SK-N-SH treated with all-trans-retinoic acid at 6 μM for 48 hours (cell line): ENCODE measurements around the gene AMN.

ENCODE experiments used
- ATAC-seq: fragments of 200-7000 bp; cut with Tn5 transposase; 3 replicates; pipeline ENCODE4 v1.9.1; 2020; ENCODE audit warnings: mild to moderate bottlenecking, moderate library complexity
- BACH2 ChIP-seq: fragments of 250-450 bp; sonication (Bioruptor Pico); IDR thresholded peaks from 2 replicates; pipeline ENCODE4 v1.9.0; 2021; ENCODE audit warnings: mild to moderate bottlenecking, borderline replicate concordance
- CREB5 ChIP-seq: fragments of 250-450 bp; sonication (Bioruptor Pico); IDR thresholded peaks from 2 replicates; pipeline ENCODE4 v1.5.1; 2020; ENCODE audit warnings: low read depth, mild to moderate bottlenecking, moderate library complexity
- CSDC2 ChIP-seq: fragments of 250-450 bp; sonication (Bioruptor Pico); IDR thresholded peaks from 2 replicates; pipeline ENCODE4 v1.5.0; 2020; ENCODE audit warnings: mild to moderate bottlenecking, moderate library complexity
- ESRRG ChIP-seq: fragments of 250-450 bp; sonication (Bioruptor Pico); IDR thresholded peaks from 2 replicates; pipeline ENCODE4 v1.6.1; 2021; ENCODE audit warnings: mild to moderate bottlenecking
- GLIS3 ChIP-seq: fragments of 250-450 bp; sonication (Bioruptor Pico); IDR thresholded peaks from 2 replicates; pipeline ENCODE4 v1.5.0; 2020; ENCODE audit warnings: mild to moderate bottlenecking, moderate library complexity
- ISL1 ChIP-seq: fragments of 250-450 bp; sonication (Bioruptor Pico); IDR thresholded peaks from 2 replicates; pipeline ENCODE4 v2.1.2; 2022; ENCODE audit warnings: mild to moderate bottlenecking, moderate library complexity
- OSR1 ChIP-seq: fragments of 250-450 bp; sonication (Bioruptor Pico); IDR thresholded peaks from 2 replicates; pipeline ENCODE4 v1.8.0; 2022; ENCODE audit warnings: moderate library complexity, mild to moderate bottlenecking, inconsistent platforms
- PPARA ChIP-seq: fragments of 250-450 bp; sonication (Bioruptor Pico); IDR thresholded peaks from 2 replicates; pipeline ENCODE4 v1.5.0; 2020; ENCODE audit warnings: mild to moderate bottlenecking, borderline replicate concordance
- RARB ChIP-seq: fragments of 250-450 bp; sonication (Bioruptor Pico); IDR thresholded peaks from 2 replicates; pipeline ENCODE4 v1.8.0; 2021; ENCODE audit warnings: mild to moderate bottlenecking, moderate library complexity
- TCF4 ChIP-seq: fragments of 250-450 bp; sonication (Bioruptor Pico); IDR thresholded peaks from 2 replicates; pipeline ENCODE4 v1.8.0; 2021; ENCODE audit warnings: mild to moderate bottlenecking, moderate library complexity, borderline replicate concordance
- TOX ChIP-seq: fragments of 250-450 bp; sonication (Bioruptor Pico); IDR thresholded peaks from 2 replicates; pipeline ENCODE4 v1.8.0; 2021; ENCODE audit warnings: mild to moderate bottlenecking, moderate library complexity, borderline replicate concordance
- ZC3H10 ChIP-seq: fragments of 250-450 bp; sonication (Bioruptor Pico); IDR thresholded peaks from 2 replicates; pipeline ENCODE4 v1.5.1; 2021; ENCODE audit warnings: mild to moderate bottlenecking, moderate library complexity
- ZFP3 ChIP-seq: fragments of 250-450 bp; sonication (Bioruptor Pico); IDR thresholded peaks from 2 replicates; pipeline ENCODE4 v1.5.0; 2020; ENCODE audit warnings: mild to moderate bottlenecking, moderate library complexity
- ZFP30 ChIP-seq: fragments of 450-650 bp; formaldehyde crosslinking; IDR thresholded peaks from 2 replicates; pipeline ENCODE4 v1.5.0; 2022; ENCODE audit warnings: mild to moderate bottlenecking, moderate library complexity
- ZNF565 ChIP-seq: fragments of 450-650 bp; formaldehyde crosslinking; conservative IDR thresholded peaks from 2 replicates; pipeline ENCODE4 v1.5.0; 2020; ENCODE audit warnings: low read depth, mild to moderate bottlenecking, moderate library complexity
- ZNF70 ChIP-seq: fragments of 450-650 bp; formaldehyde crosslinking; IDR thresholded peaks from 2 replicates; pipeline ENCODE4 v1.5.0; 2020; ENCODE audit warnings: mild to moderate bottlenecking, moderate library complexity
- ZNF8 ChIP-seq: fragments of 450-650 bp; formaldehyde crosslinking; IDR thresholded peaks from 2 replicates; pipeline ENCODE4 v1.5.0; 2020; ENCODE audit warnings: mild to moderate bottlenecking, moderate library complexity
- TF ChIP-seq, protein P1 (sequence below): fragments of 250-450 bp; sonication (Bioruptor Pico); IDR thresholded peaks from 2 replicates; pipeline ENCODE4 v1.5.1; 2021; ENCODE audit warnings: mild to moderate bottlenecking, moderate library complexity
- TF ChIP-seq, protein P2 (sequence below): fragments of 250-450 bp; sonication (Bioruptor Pico); IDR thresholded peaks from 2 replicates; pipeline ENCODE4 v1.8.0; 2021; ENCODE audit warnings: low read depth, mild to moderate bottlenecking, moderate library complexity, borderline replicate concordance
- TF ChIP-seq, protein P3 (sequence below): fragments of 250-450 bp; sonication (Bioruptor Pico); IDR thresholded peaks from 2 replicates; pipeline ENCODE4 v1.5.0; 2020; ENCODE audit warnings: mild to moderate bottlenecking, moderate library complexity
- TF ChIP-seq, protein P4 (sequence below): fragments of 250-450 bp; sonication (Bioruptor Pico); IDR thresholded peaks from 2 replicates; pipeline ENCODE4 v1.8.0; 2020; ENCODE audit warnings: mild to moderate bottlenecking, moderate library complexity, borderline replicate concordance

Gene AMN

GRCh38 chr14:102971836-102972606 lies 49.6 kb downstream of the AMN start:
- no peak for ATAC-seq
- TF ChIP-seq ZNF8 (CRISPR knock-in tag) (no peak), TCF4 (CRISPR knock-in tag) (no peak), ZFP3 (CRISPR knock-in tag) (no peak), BACH2 (CRISPR knock-in tag) (no peak), CREB5 (no peak), CSDC2 (CRISPR knock-in tag) (no peak), TOX (no peak)
- TF ChIP-seq, protein P1, sequence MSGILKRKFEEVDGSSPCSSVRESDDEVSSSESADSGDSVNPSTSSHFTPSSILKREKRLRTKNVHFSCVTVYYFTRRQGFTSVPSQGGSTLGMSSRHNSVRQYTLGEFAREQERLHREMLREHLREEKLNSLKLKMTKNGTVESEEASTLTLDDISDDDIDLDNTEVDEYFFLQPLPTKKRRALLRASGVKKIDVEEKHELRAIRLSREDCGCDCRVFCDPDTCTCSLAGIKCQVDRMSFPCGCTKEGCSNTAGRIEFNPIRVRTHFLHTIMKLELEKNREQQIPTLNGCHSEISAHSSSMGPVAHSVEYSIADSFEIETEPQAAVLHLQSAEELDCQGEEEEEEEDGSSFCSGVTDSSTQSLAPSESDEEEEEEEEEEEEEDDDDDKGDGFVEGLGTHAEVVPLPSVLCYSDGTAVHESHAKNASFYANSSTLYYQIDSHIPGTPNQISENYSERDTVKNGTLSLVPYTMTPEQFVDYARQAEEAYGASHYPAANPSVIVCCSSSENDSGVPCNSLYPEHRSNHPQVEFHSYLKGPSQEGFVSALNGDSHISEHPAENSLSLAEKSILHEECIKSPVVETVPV (CRISPR knock-in tag): no peak
- TF ChIP-seq, protein P2, sequence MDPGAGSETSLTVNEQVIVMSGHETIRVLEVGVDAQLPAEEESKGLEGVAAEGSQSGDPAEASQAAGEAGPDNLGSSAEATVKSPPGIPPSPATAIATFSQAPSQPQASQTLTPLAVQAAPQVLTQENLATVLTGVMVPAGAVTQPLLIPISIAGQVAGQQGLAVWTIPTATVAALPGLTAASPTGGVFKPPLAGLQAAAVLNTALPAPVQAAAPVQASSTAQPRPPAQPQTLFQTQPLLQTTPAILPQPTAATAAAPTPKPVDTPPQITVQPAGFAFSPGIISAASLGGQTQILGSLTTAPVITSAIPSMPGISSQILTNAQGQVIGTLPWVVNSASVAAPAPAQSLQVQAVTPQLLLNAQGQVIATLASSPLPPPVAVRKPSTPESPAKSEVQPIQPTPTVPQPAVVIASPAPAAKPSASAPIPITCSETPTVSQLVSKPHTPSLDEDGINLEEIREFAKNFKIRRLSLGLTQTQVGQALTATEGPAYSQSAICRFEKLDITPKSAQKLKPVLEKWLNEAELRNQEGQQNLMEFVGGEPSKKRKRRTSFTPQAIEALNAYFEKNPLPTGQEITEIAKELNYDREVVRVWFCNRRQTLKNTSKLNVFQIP (CRISPR knock-in tag): no peak
- TF ChIP-seq, all 23 proteins: peak for 0

GRCh38 chr14:102973706-102974285 lies 51.3 kb downstream of the AMN start:
- TF ChIP-seq OSR1 (CRISPR knock-in tag): no peak
- TF ChIP-seq GLIS3 (CRISPR knock-in tag): no peak
- TF ChIP-seq TOX: no peak
- TF ChIP-seq ZFP30 (CRISPR knock-in tag): no peak
- no peak for TF ChIP-seq TCF4 (CRISPR knock-in tag)
- TF ChIP-seq CSDC2 (CRISPR knock-in tag): no peak
- TF ChIP-seq, protein P3, sequence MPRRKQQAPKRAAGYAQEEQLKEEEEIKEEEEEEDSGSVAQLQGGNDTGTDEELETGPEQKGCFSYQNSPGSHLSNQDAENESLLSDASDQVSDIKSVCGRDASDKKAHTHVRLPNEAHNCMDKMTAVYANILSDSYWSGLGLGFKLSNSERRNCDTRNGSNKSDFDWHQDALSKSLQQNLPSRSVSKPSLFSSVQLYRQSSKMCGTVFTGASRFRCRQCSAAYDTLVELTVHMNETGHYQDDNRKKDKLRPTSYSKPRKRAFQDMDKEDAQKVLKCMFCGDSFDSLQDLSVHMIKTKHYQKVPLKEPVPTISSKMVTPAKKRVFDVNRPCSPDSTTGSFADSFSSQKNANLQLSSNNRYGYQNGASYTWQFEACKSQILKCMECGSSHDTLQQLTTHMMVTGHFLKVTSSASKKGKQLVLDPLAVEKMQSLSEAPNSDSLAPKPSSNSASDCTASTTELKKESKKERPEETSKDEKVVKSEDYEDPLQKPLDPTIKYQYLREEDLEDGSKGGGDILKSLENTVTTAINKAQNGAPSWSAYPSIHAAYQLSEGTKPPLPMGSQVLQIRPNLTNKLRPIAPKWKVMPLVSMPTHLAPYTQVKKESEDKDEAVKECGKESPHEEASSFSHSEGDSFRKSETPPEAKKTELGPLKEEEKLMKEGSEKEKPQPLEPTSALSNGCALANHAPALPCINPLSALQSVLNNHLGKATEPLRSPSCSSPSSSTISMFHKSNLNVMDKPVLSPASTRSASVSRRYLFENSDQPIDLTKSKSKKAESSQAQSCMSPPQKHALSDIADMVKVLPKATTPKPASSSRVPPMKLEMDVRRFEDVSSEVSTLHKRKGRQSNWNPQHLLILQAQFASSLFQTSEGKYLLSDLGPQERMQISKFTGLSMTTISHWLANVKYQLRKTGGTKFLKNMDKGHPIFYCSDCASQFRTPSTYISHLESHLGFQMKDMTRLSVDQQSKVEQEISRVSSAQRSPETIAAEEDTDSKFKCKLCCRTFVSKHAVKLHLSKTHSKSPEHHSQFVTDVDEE (CRISPR knock-in tag): no peak
- no peak for TF ChIP-seq CREB5
- TF ChIP-seq ISL1 (CRISPR knock-in tag): no peak
- no peak for TF ChIP-seq ZFP3 (CRISPR knock-in tag)
- no peak for TF ChIP-seq ZNF8 (CRISPR knock-in tag)
- no peak for TF ChIP-seq RARB
- no peak for TF ChIP-seq PPARA (CRISPR knock-in tag)
- no peak for ATAC-seq

GRCh38 chr14:102975662-102976061 lies 53.2 kb downstream of the AMN start:
- ATAC-seq: no peak
- TF ChIP-seq ZNF565 (no peak), ESRRG (no peak), ZNF70 (CRISPR knock-in tag) (no peak), ZC3H10 (CRISPR knock-in tag) (no peak), ISL1 (CRISPR knock-in tag) (no peak), PPARA (CRISPR knock-in tag) (no peak), CREB5 (no peak), ZFP3 (CRISPR knock-in tag) (no peak), ZNF8 (CRISPR knock-in tag) (no peak), BACH2 (CRISPR knock-in tag) (no peak), RARB (no peak), OSR1 (CRISPR knock-in tag) (no peak)
- TF ChIP-seq, protein P4, sequence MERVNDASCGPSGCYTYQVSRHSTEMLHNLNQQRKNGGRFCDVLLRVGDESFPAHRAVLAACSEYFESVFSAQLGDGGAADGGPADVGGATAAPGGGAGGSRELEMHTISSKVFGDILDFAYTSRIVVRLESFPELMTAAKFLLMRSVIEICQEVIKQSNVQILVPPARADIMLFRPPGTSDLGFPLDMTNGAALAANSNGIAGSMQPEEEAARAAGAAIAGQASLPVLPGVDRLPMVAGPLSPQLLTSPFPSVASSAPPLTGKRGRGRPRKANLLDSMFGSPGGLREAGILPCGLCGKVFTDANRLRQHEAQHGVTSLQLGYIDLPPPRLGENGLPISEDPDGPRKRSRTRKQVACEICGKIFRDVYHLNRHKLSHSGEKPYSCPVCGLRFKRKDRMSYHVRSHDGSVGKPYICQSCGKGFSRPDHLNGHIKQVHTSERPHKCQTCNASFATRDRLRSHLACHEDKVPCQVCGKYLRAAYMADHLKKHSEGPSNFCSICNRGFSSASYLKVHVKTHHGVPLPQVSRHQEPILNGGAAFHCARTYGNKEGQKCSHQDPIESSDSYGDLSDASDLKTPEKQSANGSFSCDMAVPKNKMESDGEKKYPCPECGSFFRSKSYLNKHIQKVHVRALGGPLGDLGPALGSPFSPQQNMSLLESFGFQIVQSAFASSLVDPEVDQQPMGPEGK (CRISPR knock-in tag): no peak
- TF ChIP-seq, protein P2 (CRISPR knock-in tag): no peak
